Neural cell (in vitro differentiated cells): ENCODE results near the gene RAVER2. TPM values are rescaled to one million over a fixed set of nuclear protein-coding genes. Genes with fewer than 3 reads are reported as not detected.
"Not testable (repeated sequence)": the region's sequence is repeated elsewhere in the genome, so short reads cannot be mapped to it uniquely, and the experiment has no call there.

Source experiments
- H2AFZ ChIP-seq: fragments of 200-600, 300-800 bp; sonication (generic), shearing (Covaris generic); 2 replicates; pipeline ENCODE4 v1.6.0; 2014; ENCODE audit warnings: low read depth, mild to moderate bottlenecking, antibody characterized with exemption, low read length, moderate library complexity
- H3F3A ChIP-seq: fragments of 200-600 bp; shearing (Covaris generic); 2 replicates; pipeline ENCODE4 v1.6.1; 2016; ENCODE audit warnings: mild to moderate bottlenecking, moderate library complexity, mixed read lengths, antibody characterized with exemption, low read length; ENCODE audit not compliant: insufficient read depth, poor library complexity, severe bottlenecking
- H3K27ac ChIP-seq: fragments of 200-600, 300-800 bp; sonication (generic), shearing (Covaris generic); 2 replicates; pipeline ENCODE4 v1.5.1; 2014; ENCODE audit warnings: mild to moderate bottlenecking, low read length, moderate library complexity
- H3K27me3 ChIP-seq: fragments of 300-800, 200-600 bp; sonication (generic), shearing (Covaris generic); 2 replicates; pipeline ENCODE4 v1.6.0; 2014; ENCODE audit warnings: mild to moderate bottlenecking, low read depth, low read length, moderate library complexity; ENCODE audit not compliant: insufficient read depth
- H3K36me3 ChIP-seq: fragments of 300-800, 200-600 bp; sonication (generic), shearing (Covaris generic); 2 replicates; pipeline ENCODE4 v1.5.1; 2014; ENCODE audit warnings: mild to moderate bottlenecking, antibody characterized with exemption, low read length, moderate library complexity; ENCODE audit not compliant: insufficient read depth
- H3K4me2 ChIP-seq: fragments of 300-800, 200-600 bp; sonication (generic), shearing (Covaris generic); 2 replicates; pipeline ENCODE4 v1.6.0; 2014; ENCODE audit warnings: mild to moderate bottlenecking, low read length
- H3K4me3 ChIP-seq: fragments of 300-800, 200-600 bp; sonication (generic), shearing (Covaris generic); 2 replicates; pipeline ENCODE4 v1.5.1; 2014; ENCODE audit warnings: mild to moderate bottlenecking, low read length, moderate library complexity
- H3K79me2 ChIP-seq: fragments of 200-600 bp; shearing (Covaris generic); replicated peaks from 2 replicates; pipeline ENCODE4 v1.6.0; 2014; ENCODE audit warnings: mild to moderate bottlenecking, low read length, moderate library complexity; ENCODE audit not compliant: insufficient read depth
- H3K9ac ChIP-seq: fragments of 300-800, 200-600 bp; sonication (generic), shearing (Covaris generic); 2 replicates; pipeline ENCODE4 v1.6.1; 2016; ENCODE audit warnings: mild to moderate bottlenecking, low read length, mixed read lengths
- H3K9me2 ChIP-seq: fragments of 200-600 bp; shearing (Covaris generic); 2 replicates; pipeline ENCODE4 v1.6.1; 2016; ENCODE audit warnings: mild to moderate bottlenecking, low read length, mixed read lengths; ENCODE audit not compliant: insufficient read depth
- H3K9me3 ChIP-seq: fragments of 200-600, 300-800 bp; sonication (generic), shearing (Covaris generic); 2 replicates; pipeline ENCODE4 v1.6.1; 2016; ENCODE audit warnings: mild to moderate bottlenecking, mixed run types, low read length, moderate library complexity, mixed read lengths
- H4K20me1 ChIP-seq: fragments of 200-600 bp; shearing (Covaris generic); 2 replicates; pipeline ENCODE4 v1.6.1; 2016; ENCODE audit warnings: mild to moderate bottlenecking, mixed run types; ENCODE audit not compliant: insufficient read depth
- CTCF ChIP-seq: fragments of 450-650 bp; IDR thresholded peaks from 2 replicates; pipeline ENCODE4 v1.5.1; 2014; ENCODE audit warnings: antibody characterized with exemption, mild to moderate bottlenecking, moderate library complexity; ENCODE audit not compliant: poor library complexity, severe bottlenecking
- EP300 ChIP-seq: fragments of 450-650 bp; conservative IDR thresholded peaks from 2 replicates; pipeline ENCODE4 v1.6.1; 2014; ENCODE audit warnings: antibody characterized with exemption, mild to moderate bottlenecking, moderate library complexity; ENCODE audit not compliant: poor library complexity, severe bottlenecking
- EZH2 ChIP-seq: fragments of 200-600, 300-800 bp; shearing (Covaris generic), sonication (generic); IDR thresholded peaks from 2 replicates; pipeline ENCODE4 v1.6.1; 2014; ENCODE audit warnings: antibody characterized with exemption, low read length, borderline replicate concordance, mild to moderate bottlenecking; ENCODE audit not compliant: insufficient read depth, poor library complexity, severe bottlenecking
- MXI1 ChIP-seq: fragments of 450-650 bp; conservative IDR thresholded peaks from 2 replicates; pipeline ENCODE4 v1.6.1; 2014; ENCODE audit warnings: antibody characterized with exemption, mild to moderate bottlenecking; ENCODE audit not compliant: poor library complexity, severe bottlenecking
- POLR2AphosphoS5 ChIP-seq: IDR thresholded peaks from 2 replicates; pipeline ENCODE4 v1.6.1; 2012
- RAD21 ChIP-seq: fragments of 450-650 bp; conservative IDR thresholded peaks from 2 replicates; pipeline ENCODE4 v1.6.1; 2014; ENCODE audit warnings: antibody characterized with exemption, mild to moderate bottlenecking, moderate library complexity
- REST ChIP-seq: IDR thresholded peaks from 2 replicates; pipeline ENCODE4 v1.6.1; 2012; ENCODE audit warnings: borderline replicate concordance
- SMC3 ChIP-seq: fragments of 450-650 bp; conservative IDR thresholded peaks from 2 replicates; pipeline ENCODE4 v1.6.1; 2014; ENCODE audit warnings: antibody characterized with exemption, mild to moderate bottlenecking, moderate library complexity; ENCODE audit not compliant: poor library complexity
- TAF1 ChIP-seq: IDR thresholded peaks from 2 replicates; pipeline ENCODE4 v1.6.1; 2012; ENCODE audit warnings: low read depth
- polyA plus RNA-seq: library from polyadenylated mRNA; depleted of rRNA; stranded (reverse); fragments of >200 nt; gene quantifications from 2 replicates; pipeline ENCODE4 v1.2.3, GENCODE V29; 2014

Gene RAVER2
- polyA plus RNA-seq, 1 donor from 2014 or later = 8.1 TPM

GRCh38 chr1:64701886-64702285 lies 43.0 kb upstream of the RAVER2 start:
- H3K79me2 ChIP-seq = no peaks in the 10 kb centered on the region
- H3F3A ChIP-seq = no peaks in the 10 kb centered on the region
- no peaks in the 10 kb centered on the region for H3K36me3 ChIP-seq
- H3K4me3 ChIP-seq = no peak overlapping the region
- no peaks in the 10 kb centered on the region for H4K20me1 ChIP-seq
- no peaks in the 10 kb centered on the region for H3K27me3 ChIP-seq
- no peaks in the 10 kb centered on the region for H3K9me2 ChIP-seq
- TF ChIP-seq REST (no peak), EZH2 (no peak), TAF1 (no peak)
- no peak overlapping the region for H3K27ac ChIP-seq
- no peaks in the 10 kb centered on the region for H3K9me3 ChIP-seq
- H3K9ac ChIP-seq = no peak overlapping the region
- H3K4me2 ChIP-seq = no peak overlapping the region
- no peak overlapping the region for H2AFZ ChIP-seq

- not testable (repeated sequence) for H3K4me3 ChIP-seq, H3K36me3 ChIP-seq, H3F3A ChIP-seq, H3K9me2 ChIP-seq, H3K27me3 ChIP-seq, H4K20me1 ChIP-seq, H3K9me3 ChIP-seq, H2AFZ ChIP-seq, H3K4me2 ChIP-seq, H3K27ac ChIP-seq, H3K79me2 ChIP-seq, H3K9ac ChIP-seq
Measured at GRCh38 chr1:64702670-64703069, 42.2 kb upstream of the RAVER2 start.

- TF ChIP-seq POLR2AphosphoS5 (no peak), EP300 (no peak), SMC3 (no peak), EZH2 (no peak), REST (no peak), RAD21 (no peak), TAF1 (no peak), MXI1 (no peak), CTCF (no peak)
- H3K9ac ChIP-seq = no peak overlapping the region
- H3F3A ChIP-seq = no peaks in the 10 kb centered on the region
- no peak overlapping the region for H3K27ac ChIP-seq
- H3K27me3 ChIP-seq = no peaks in the 10 kb centered on the region
- H3K9me2 ChIP-seq = no peaks in the 10 kb centered on the region
- H3K4me2 ChIP-seq = no peak overlapping the region
- H3K36me3 ChIP-seq = no peaks in the 10 kb centered on the region
- no peak overlapping the region for H2AFZ ChIP-seq
- no peaks in the 10 kb centered on the region for H3K79me2 ChIP-seq
- H3K4me3 ChIP-seq = no peak overlapping the region
- H4K20me1 ChIP-seq = no peaks in the 10 kb centered on the region
- no peaks in the 10 kb centered on the region for H3K9me3 ChIP-seq
Measured at GRCh38 chr1:64703600-64703999, 41.3 kb upstream of the RAVER2 start.
